ENCODE data around the gene FGL2.

FGL2 gene

DNA sequence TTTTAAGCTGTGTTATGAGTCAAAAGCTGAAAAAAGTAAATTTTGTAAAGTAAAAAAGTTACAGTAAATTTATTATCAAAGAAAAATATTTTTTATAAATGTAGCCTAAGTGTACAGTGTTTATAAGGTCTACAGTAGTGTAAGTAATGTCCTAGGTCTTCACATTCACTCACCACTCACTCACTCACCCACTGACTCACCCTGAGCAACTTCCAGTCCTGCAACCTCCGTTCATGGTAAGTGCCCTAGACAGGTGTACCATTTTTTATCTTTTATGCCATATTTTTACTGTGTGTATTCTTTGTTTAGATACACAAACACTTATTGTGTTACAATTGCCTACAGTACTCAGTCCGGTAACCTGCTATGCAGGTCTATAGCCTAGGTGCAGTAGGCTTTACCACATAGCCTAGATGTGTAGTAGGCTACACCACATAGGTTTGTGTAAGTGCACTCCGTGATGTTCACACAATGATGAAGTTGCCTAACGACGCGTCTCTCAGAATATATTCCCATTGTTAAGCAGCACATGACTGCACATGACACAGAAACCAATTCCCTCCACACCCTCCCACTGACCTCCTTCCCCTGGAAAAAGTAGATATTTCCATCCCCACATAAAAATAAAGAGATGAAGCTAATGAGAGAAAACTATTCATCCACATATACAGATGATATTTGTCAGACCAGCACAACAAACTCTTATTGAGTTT is 44.8 kb upstream of the FGL2 start:
- DNase-seq (ENCODE audit: extremely low spot score), result no peak
- CTCF ChIA-PET, result interaction anchor here (0.7 to 3.5 kb wide), 5 partner anchors 9 to 119 kb away, joined by 3 to 35 read pairs (median 6); no protein-coding TSS in a partner anchor
- POLR2A ChIA-PET, result no interaction called here
- TF ChIP-seq, protein P1, sequence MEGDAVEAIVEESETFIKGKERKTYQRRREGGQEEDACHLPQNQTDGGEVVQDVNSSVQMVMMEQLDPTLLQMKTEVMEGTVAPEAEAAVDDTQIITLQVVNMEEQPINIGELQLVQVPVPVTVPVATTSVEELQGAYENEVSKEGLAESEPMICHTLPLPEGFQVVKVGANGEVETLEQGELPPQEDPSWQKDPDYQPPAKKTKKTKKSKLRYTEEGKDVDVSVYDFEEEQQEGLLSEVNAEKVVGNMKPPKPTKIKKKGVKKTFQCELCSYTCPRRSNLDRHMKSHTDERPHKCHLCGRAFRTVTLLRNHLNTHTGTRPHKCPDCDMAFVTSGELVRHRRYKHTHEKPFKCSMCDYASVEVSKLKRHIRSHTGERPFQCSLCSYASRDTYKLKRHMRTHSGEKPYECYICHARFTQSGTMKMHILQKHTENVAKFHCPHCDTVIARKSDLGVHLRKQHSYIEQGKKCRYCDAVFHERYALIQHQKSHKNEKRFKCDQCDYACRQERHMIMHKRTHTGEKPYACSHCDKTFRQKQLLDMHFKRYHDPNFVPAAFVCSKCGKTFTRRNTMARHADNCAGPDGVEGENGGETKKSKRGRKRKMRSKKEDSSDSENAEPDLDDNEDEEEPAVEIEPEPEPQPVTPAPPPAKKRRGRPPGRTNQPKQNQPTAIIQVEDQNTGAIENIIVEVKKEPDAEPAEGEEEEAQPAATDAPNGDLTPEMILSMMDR (IDR thresholded peaks at IDR 0.05; ENCODE audit: control extremely low read depth, extremely low read depth, low read depth, missing control alignments), result no peak

DNA sequence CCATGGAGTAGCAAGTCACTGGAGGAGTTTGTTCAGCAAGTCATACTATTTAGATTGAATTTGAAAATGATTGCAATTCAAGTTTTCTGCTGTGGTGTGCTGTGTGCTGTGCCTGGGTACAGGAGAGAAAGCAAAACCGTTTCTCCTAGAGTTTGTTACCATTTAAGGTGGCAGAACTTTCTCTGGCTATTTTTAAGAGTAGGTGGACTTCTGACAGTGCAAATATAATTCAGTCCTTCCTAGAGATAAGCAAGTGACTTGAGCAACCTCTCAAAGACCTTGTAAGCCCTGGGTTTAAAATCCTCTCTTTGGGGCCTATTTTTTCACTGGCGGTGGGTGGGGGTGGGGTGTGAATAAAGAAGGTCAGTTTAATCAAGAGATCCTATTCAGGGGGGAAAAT is 42.9 kb upstream of the FGL2 start:
- no peak for DNase-seq (ENCODE audit: extremely low spot score)
- CTCF ChIA-PET, result interaction anchor here (1.0 to 1.8 kb wide), 4 partner anchors 9 to 90 kb away, joined by 4 to 6 read pairs (median 4); no protein-coding TSS in a partner anchor
- POLR2A ChIA-PET, result no interaction called here
- TF ChIP-seq, protein P1 (IDR thresholded peaks at IDR 0.05; ENCODE audit: control extremely low read depth, extremely low read depth, low read depth, missing control alignments), result no peak

DNA sequence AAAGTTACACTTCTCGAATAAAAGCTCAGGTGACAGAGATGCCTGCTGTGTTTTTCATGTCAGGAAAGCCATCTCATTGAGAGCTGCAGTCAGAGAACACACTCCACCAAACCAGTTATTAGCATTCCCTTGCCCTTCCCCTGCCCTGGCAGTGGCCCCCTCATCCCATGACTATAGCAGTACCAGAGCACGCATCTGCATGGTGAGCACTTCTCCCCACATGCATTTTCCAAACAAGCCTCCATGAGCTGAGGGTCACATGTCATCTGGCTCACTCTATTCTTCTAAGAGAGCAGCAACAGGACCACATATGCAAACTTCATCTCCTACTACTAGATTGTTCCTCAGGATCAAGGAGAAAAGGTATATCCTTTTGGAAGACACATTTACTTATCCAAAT is 42.4 kb upstream of the FGL2 start:
- ChIA-PET CTCF (interaction anchor here (1.2 to 1.8 kb wide), 2 partner anchors 9 to 37 kb away, joined by 3 to 4 read pairs; no protein-coding TSS in a partner anchor), POLR2A (no interaction called here)
- TF ChIP-seq, protein P1 (IDR thresholded peaks at IDR 0.05; ENCODE audit: control extremely low read depth, extremely low read depth, low read depth, missing control alignments), result no peak
- DNase-seq (ENCODE audit: extremely low spot score), result no peak

DNA sequence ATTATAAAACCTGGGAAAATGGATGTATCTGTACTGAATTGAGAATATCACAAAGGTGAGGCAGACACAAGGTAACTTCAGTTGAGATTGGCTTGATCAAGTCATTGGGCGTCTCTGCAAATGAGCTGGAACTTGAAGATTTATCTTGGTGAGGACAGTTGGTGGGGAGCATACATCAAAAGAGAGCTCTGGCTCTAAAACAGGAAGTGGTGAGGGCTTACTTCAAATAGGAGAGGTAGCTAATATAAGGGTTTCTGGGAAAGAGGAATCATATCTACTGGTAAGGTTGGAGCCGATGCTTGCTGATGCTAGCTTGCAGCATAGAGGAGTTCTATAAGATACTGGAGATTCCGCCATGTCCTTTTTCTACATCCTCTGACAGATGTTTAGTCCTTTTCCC is 39.9 kb upstream of the FGL2 start:
- DNase-seq (ENCODE audit: extremely low spot score), result no peak
- TF ChIP-seq, protein P1 (IDR thresholded peaks at IDR 0.05; ENCODE audit: control extremely low read depth, extremely low read depth, low read depth, missing control alignments), result no peak
- ChIA-PET CTCF (interaction anchor here (0.8 to 2.8 kb wide), 6 partner anchors 8 to 24 kb away, joined by 3 to 9 read pairs (median 4); no protein-coding TSS in a partner anchor), POLR2A (no interaction called here)

DNA sequence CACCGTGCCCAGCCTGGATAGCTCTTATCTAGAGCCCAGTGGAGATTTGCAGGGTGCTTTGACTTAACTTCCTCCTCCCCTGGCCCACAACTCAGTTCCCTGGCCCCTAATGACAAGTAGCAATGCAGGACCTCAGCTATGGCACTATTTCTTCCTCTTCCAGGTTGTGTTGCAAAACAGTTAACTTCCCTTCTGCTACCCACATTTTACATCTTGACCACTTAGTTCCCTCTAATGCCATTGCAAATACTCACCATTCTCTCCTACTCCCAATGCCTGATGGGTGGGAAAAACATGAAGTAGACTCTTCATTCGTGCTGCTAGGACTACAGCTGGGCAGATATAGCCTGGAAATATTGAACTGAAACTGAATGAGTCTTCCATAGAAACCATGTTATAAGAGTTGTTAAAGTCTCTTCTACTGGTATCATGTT is 39.1 kb upstream of the FGL2 start:
- no peak for DNase-seq (ENCODE audit: extremely low spot score)
- ChIA-PET POLR2A (no interaction called here), CTCF (interaction anchor here (0.8 to 6.7 kb wide), 4 partner anchors 8 to 24 kb away, joined by 3 to 45 read pairs (median 7); no protein-coding TSS in a partner anchor)
- TF ChIP-seq, protein P1 (IDR thresholded peaks at IDR 0.05; ENCODE audit: control extremely low read depth, extremely low read depth, low read depth, missing control alignments), result no peak

DNA sequence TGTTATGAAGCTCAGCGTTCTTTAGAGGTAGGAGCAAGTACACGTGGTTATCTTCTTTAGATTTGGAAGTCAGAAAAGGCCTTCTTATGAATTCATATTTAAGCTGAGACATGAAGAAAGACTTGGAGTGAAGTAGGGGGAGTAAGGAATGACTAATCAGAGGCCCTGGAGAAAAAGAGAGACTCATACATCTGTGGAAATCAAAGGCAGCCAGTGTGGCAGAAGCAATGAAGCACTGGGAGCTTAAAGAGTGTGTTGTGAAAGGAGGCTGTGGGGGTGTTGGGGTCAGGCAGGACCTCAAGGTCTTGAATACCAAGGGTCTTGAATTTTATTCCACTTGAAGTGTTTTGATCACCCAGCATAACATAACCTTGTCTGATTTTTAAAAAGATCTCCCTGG is 35.7 kb upstream of the FGL2 start:
- POLR2A ChIA-PET, result no interaction called here
- CTCF ChIA-PET, result interaction anchor here (0.9 to 6.7 kb wide), 5 partner anchors 9 to 29 kb away, joined by 3 to 45 read pairs (median 6); no protein-coding TSS in a partner anchor
- TF ChIP-seq, protein P1 (IDR thresholded peaks at IDR 0.05; ENCODE audit: control extremely low read depth, extremely low read depth, low read depth, missing control alignments), result no peak
- DNase-seq (ENCODE audit: extremely low spot score), result no peak
